GM19035 (cell line): ENCODE measurements around the gene TRPV4.

ENCODE experiments used
- ATAC-seq: cut with Tn5 transposase; IDR thresholded peaks from one replicate; pipeline ENCODE4 v1.9.1; 2021; ENCODE audit not compliant: unreplicated experiment

The TRPV4 gene

DNA sequence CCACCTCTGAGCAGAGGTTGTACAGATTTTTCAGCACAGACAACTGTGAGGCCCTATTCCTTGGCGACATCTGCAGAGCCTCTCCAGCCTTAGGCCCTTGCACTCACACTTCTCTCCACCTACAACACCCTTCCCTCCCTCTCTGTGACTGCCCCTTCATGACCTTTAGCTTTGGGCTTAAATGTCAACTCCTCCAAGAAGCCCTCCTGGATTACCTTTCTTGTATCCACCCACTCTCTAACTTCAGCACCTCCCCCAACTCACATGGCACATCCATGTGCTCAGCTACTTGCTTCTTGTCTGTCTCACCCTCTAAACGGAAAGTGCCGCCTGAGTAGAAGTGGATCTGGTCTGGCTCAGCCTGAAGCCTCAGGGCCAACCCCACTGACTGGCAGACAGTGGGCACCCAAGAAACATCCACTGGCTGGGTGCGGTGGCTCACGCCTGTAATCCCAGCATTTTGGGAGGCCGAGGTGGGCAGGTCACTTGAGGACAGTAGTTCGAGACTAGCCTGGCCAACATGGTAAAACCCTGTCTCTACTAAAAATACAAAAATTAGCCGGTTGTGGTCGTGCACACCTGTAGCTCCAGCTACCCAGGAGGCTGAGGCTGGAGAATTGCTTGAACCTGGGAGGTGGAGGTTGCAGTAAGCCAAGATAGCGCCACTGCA, 22.1 kb downstream of the TRPV4 start:
- no peak for ATAC-seq

- no peak for ATAC-seq
These were observed 24.1 kb downstream of the TRPV4 start for GRCh38 chr12:109808876-109809646.

- ATAC-seq = no peak
These were observed 25.1 kb downstream of the TRPV4 start for GRCh38 chr12:109807954-109808643.

DNA sequence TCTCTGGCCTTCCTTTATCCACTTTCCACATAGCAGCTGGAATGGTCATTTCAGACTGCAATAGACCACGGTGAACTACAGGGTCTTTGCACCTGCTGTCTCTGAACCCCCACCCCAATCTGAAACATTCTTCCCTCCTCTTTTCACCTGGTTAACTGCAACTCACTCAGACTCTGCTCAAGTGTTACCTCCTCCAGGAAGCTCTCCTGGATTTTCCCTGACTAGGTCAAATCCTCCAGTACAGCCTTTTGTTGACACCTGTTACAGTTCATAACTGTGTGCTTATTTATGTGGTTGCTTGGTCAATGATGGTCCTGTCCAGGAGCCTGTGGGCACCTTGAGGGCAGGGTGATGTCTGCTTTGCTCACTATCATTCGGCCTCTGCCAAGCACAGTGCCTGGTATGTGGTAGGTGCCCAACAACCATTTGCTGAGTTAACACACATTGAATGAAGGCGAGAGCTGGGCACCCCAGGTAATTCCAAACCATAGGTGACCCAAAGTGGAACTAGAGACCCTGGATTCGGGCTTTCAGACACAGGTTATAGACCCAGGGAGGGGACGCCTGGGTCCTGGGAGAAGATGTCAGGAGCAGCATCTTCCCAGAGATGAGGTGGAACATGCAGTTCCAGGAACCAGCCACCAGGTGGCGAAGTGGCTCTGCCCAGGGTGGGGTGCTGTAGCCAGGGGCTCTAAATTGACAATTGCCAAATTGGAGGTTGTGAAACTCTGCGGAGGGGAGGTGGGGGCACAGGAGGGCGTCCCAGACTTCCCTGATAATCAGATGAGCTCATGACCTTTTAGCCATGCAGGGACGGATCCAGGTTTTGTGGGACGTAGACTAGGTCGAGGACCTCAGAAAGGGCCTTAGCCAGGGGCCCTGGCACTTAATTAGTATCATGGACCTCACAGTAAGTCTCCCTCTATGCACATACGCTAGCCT, 28.1 kb downstream of the TRPV4 start:
- no peak for ATAC-seq

DNA sequence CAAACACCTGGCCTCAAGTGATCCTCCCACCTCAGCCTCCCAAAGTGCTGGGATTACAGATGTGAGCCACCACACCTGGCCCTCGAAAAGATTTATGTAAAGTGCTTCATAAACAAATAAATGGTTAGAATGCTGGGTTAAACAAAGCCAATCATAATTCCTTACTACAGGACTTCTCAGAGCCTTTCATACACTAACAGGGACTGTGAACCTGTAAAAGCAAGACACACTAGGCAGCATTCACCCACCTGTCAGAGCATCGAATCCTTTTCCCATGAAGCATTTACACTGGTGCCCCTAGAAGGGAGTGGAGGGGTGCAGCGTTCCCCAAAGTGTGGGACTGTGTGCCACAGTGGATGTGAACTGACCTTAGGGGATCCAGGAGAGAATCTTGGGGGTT, 29.5 kb downstream of the TRPV4 start:
- ATAC-seq = no peak

DNA sequence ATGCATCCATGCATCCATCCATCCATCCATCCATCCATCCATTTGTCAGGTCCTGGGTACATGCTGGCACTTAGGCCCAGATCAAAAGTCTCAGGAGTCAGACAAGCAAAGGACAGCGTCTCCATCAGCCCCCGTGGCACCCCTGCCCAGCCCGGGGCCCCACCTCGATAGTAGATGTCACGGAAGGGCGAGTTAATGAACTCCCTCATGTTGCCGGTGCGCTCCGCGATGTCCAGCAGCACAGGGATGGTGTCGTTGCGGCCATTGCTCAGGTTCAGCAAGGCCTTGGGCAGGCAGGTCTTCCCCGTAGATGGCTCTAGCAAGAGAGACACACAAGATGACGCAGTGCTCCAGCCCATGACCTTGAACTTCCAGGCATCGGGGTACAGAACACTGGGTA, 30.4 kb downstream of the TRPV4 start:
- ATAC-seq = no peak

GRCh38 chr12:109800536-109800935, 32.7 kb downstream of the TRPV4 start:
- no peak for ATAC-seq

DNA sequence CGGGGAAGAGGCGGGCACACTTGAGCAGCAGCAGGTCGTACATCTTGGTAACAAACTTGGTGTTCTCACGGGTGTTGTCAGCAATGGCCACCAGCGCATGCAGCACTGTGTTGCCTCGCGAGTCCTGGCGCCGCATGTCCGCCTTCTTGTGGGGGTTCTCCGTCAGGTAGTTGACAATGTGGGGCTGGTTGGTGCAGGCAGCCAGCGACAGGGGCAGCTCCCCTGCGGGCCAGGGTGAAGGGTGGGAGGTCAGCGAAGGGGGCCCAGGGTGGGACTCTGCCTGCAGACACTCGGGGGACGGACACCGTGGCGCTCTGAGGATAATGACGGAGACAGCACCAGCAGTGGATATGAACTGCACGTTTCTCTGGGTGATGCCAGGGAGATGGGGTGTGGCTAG, 34.5 kb downstream of the TRPV4 start:
- ATAC-seq = no peak

GRCh38 chr12:109797905-109798669, 35.1 kb downstream of the TRPV4 start:
- ATAC-seq = no peak

- ATAC-seq = no peak
These were observed 37.1 kb downstream of the TRPV4 start for GRCh38 chr12:109796057-109796456.

- no peak for ATAC-seq
These were observed 38.2 kb downstream of the TRPV4 start for GRCh38 chr12:109795023-109795422.

DNA sequence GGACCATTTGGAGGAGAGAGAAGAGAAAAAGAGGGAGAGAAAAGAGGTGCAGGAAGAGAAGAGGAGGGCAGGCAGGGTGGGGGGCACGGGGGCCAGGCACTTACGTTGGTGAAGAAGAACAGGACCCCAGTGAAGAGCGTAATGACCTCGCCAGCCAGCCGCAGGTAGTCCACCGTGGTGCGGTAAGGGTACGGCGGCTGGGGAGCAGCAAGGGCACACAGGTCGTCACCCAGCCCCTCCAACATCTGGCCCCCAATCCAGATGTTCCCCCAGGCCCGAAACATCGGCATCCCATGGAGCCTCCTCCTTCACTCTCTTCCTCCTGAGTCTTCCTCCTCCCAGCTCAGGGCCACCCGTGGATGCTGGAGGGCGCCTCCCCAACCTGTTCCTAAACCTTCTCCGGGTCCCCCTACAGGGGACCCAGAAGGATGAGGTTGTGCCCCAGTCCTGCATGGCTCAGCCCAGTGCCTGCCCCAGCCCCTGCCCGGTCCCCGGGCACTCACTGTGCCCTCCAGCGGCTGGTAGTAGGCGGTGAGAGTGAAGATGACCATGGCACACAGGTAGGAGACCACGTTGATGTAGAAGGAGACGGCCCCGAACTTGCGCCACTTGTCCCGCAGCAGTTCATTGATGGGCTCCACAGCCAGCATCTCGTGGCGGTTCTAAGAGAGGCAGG, 39.2 kb downstream of the TRPV4 start:
- ATAC-seq = no peak

GRCh38 chr12:109793411-109793810, 39.8 kb downstream of the TRPV4 start:
- no peak for ATAC-seq

DNA sequence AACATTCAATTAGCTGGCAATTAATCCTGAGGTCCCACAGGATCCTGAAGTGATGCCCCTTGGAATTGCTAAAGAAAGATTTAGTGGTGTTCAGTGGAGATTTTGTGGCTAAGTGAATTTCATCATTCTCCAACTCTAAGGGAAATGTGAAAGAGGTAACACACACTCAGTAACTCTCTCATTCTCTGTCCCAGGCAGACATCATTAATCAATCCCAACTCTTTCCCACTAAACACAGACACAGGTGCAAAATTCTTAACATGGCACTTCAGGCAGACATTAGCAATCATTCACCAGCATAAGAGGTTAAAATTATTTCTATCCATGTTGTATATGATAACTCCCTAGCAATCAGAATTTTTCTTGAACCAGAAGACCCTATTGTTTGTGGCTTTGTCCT, 40.2 kb downstream of the TRPV4 start:
- ATAC-seq = no peak

- ATAC-seq = no peak
These were observed 43.6 kb downstream of the TRPV4 start for GRCh38 chr12:109789526-109790048.

DNA sequence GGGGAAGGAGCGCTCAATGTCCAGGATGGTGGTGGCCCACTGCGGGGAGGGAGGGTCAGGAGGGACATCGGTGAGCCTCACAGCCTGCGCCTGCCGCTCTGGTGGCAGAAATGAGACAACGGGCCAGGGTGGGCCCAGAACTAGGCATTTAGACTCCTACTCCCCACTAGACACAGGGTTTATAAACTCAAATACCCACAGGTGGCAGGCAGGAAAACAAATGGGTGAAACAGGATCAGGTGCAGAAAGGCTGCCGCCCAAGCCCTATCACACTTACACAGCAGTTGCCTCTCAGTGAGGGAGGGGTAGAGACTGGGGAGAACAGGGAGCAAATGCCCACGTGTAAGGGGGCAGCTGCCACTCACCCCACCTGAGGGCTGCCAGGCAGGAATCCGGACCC, 46.4 kb downstream of the TRPV4 start:
- no peak for ATAC-seq

DNA sequence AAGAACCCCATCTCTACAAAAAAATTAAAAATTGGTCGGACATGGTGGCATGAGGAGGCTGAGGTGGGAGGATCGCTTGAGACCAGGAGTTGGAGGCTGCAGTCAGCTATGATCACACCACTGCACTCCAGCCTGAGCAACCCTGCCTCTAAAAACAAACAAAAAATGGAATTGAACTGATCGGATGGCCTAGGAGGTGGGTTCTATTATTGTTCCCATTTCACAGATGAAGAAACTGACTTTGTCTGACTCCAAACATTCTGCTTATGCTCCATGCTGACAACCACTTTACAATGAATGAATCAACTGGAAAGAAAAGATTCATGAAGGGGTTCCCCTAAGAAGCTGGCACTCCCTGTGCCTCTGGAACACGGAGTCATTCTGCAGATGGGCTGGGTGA, 47.3 kb downstream of the TRPV4 start:
- no peak for ATAC-seq

DNA sequence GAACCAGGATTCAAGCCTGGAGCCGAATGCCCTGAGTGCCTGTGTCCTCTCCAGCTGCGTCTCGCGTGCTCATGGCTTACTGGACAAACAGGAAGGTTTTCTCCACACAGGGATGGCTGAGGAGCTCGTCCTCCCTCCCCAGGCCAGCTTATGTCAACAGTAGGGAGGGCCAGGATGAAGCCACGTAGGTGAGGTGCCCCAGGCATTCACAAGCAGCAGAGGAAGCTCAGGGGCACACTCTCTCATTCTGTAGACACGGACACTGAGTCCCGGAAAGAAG, 49.3 kb downstream of the TRPV4 start:
- ATAC-seq = no peak

DNA sequence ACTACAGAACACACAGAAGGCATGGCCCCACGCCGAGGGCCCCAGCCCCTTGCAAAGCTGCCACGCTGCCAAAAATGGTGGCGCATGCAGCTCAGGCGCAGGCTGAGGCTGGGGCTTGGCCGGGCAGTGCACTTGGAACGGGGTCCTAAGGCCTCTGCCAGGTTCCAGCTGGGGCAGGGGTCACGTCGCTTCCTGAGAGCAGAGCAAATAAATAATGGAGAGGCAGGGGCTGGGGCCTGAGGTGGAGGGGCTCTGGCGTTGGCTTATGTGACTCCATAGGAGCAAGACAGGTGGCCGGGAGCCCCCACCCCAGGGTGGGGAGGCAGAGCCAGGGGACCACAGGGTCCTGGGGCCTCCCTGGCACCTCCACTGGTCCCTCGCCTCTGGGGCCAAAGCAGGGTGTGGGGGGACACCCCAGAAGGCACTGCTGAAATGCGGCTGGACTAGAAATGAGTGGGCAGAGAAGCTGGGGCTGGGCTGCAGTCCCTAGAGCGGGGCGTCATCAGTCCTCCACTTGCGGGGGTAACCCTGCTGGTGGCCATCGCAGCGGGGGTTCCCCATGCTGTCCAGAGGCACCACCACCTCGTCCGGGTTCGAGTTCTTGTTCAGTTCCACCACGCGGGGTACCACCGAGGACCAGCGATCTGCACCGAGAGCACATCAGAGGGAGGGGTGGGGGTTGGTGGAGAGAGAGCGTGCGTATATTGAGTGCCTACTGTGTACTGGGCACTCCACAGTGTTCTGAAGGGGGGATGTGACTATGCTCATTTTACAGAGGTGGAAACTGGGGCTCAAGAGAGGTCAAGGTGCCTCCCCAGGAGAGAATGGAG, 49.8 kb downstream of the TRPV4 start:
- ATAC-seq = no peak
